HepG2 (cell line): Measurements from ENCODE around the gene RHEBL1. TPM values are rescaled to one million over a fixed set of nuclear protein-coding genes. Genes with fewer than 3 reads are reported as not detected.
A peak's percentile ranks its signal among the peaks of the same experiment; 100 is the strongest.

Experiments
- CAMTA2 ChIP-seq: sonication (generic); formaldehyde crosslinking; IDR thresholded peaks from 2 replicates; pipeline ENCODE4 v1.4.0; 2020; ENCODE audit warnings: mild to moderate bottlenecking, missing genetic modification reagents, borderline replicate concordance
- ETV5 ChIP-seq: IDR thresholded peaks from 2 replicates; pipeline ENCODE4 v1.6.1; 2018; ENCODE audit warnings: missing biosample characterization, missing genetic modification reagents, inconsistent platforms, borderline replicate concordance
- FOXM1 ChIP-seq: sonication (generic); formaldehyde crosslinking; IDR thresholded peaks from 2 replicates; pipeline ENCODE4 v1.5.0; 2020; ENCODE audit warnings: missing genetic modification reagents
- HIVEP1 ChIP-seq: sonication (generic); formaldehyde crosslinking; IDR thresholded peaks from 2 replicates; pipeline ENCODE4 v1.4.0; 2020; ENCODE audit warnings: mild to moderate bottlenecking, missing genetic modification reagents
- JDP2 ChIP-seq: sonication (generic); formaldehyde crosslinking; IDR thresholded peaks from 2 replicates; pipeline ENCODE4 v1.8.1; 2022; ENCODE audit warnings: missing genetic modification reagents, borderline replicate concordance
- JUN ChIP-seq: sonication (generic); formaldehyde crosslinking; IDR thresholded peaks from 2 replicates; pipeline ENCODE4 v1.4.0; 2020; ENCODE audit warnings: mild to moderate bottlenecking, missing genetic modification reagents
- KLF13 ChIP-seq: sonication (generic); formaldehyde crosslinking; IDR thresholded peaks from 2 replicates; pipeline ENCODE4 v1.4.0; 2020; ENCODE audit warnings: mild to moderate bottlenecking, missing genetic modification reagents
- MXI1 ChIP-seq: IDR thresholded peaks from 3 replicates; pipeline ENCODE4 v1.6.1; 2012; ENCODE audit warnings: low read depth, low read length, inconsistent platforms, borderline replicate concordance
- PRMT3 ChIP-seq: sonication (generic); formaldehyde crosslinking; IDR thresholded peaks from 2 replicates; pipeline ENCODE4 v1.8.1; 2022; ENCODE audit warnings: low read depth, mild to moderate bottlenecking, moderate library complexity, missing genetic modification reagents, borderline replicate concordance
- RBFOX2 ChIP-seq: fragments of 200-400 bp; formaldehyde crosslinking; IDR thresholded peaks from 2 replicates; pipeline ENCODE4 v1.6.1; 2017; ENCODE audit warnings: low read depth, mild to moderate bottlenecking, low read length
- RFX1 ChIP-seq: fragments of 450-650 bp; IDR thresholded peaks from 2 replicates; pipeline ENCODE4 v1.6.1; 2017
- RNF2 ChIP-seq: fragments of 450-650 bp; conservative IDR thresholded peaks from 2 replicates; pipeline ENCODE4 v1.6.1; 2016; ENCODE audit warnings: low read depth
- SIX4 ChIP-seq: sonication (generic); formaldehyde crosslinking; IDR thresholded peaks from 2 replicates; pipeline ENCODE4 v1.4.0; 2020; ENCODE audit warnings: missing genetic modification reagents
- SNAI1 ChIP-seq: sonication (generic); formaldehyde crosslinking; IDR thresholded peaks from 2 replicates; pipeline ENCODE4 v1.5.0; 2020; ENCODE audit warnings: mild to moderate bottlenecking, missing genetic modification reagents, borderline replicate concordance
- TCF7 ChIP-seq: sonication (generic); IDR thresholded peaks from 2 replicates; pipeline ENCODE4 v1.6.1; 2016; ENCODE audit warnings: antibody characterized with exemption, low read depth
- TOPORS ChIP-seq: sonication (generic); formaldehyde crosslinking; IDR thresholded peaks from 2 replicates; pipeline ENCODE4 v1.8.0; 2023; ENCODE audit warnings: mild to moderate bottlenecking, missing genetic modification reagents
- TSC22D2 ChIP-seq: sonication (generic); formaldehyde crosslinking; IDR thresholded peaks from 2 replicates; pipeline ENCODE4 v1.5.1; 2020; ENCODE audit warnings: missing genetic modification reagents, mild to moderate bottlenecking, borderline replicate concordance
- ZNF17 ChIP-seq: sonication (generic); formaldehyde crosslinking; IDR thresholded peaks from 2 replicates; pipeline ENCODE4 v1.5.0; 2020; ENCODE audit warnings: mild to moderate bottlenecking, missing genetic modification reagents
- ZNF207 ChIP-seq: fragments of 450-650 bp; IDR thresholded peaks from 2 replicates; pipeline ENCODE4 v1.6.1; 2016; ENCODE audit warnings: antibody characterized with exemption, borderline replicate concordance
- ZNF24 ChIP-seq: fragments of 450-650 bp; IDR thresholded peaks from 2 replicates; pipeline ENCODE4 v1.6.1; 2017; ENCODE audit warnings: antibody characterized with exemption, mild to moderate bottlenecking
- ZNF253 ChIP-seq: sonication (generic); formaldehyde crosslinking; IDR thresholded peaks from 2 replicates; pipeline ENCODE4 v1.8.0; 2022; ENCODE audit warnings: mild to moderate bottlenecking, missing genetic modification reagents, borderline replicate concordance
- ZNF30 ChIP-seq: sonication (generic); formaldehyde crosslinking; IDR thresholded peaks from 2 replicates; pipeline ENCODE4 v1.5.0; 2020; ENCODE audit warnings: mild to moderate bottlenecking, missing genetic modification reagents
- ZNF432 ChIP-seq: sonication (generic); formaldehyde crosslinking; IDR thresholded peaks from 2 replicates; pipeline ENCODE4 v1.5.0; 2020; ENCODE audit warnings: missing genetic modification reagents, mild to moderate bottlenecking, borderline replicate concordance
- ZNF615 ChIP-seq: sonication (generic); formaldehyde crosslinking; IDR thresholded peaks from 2 replicates; pipeline ENCODE4 v1.5.0; 2020; ENCODE audit warnings: mild to moderate bottlenecking, missing genetic modification reagents, borderline replicate concordance
- ZNF775 ChIP-seq: sonication (generic); formaldehyde crosslinking; IDR thresholded peaks from 2 replicates; pipeline ENCODE4 v1.4.0; 2020; ENCODE audit warnings: missing genetic modification reagents, mild to moderate bottlenecking, moderate library complexity, borderline replicate concordance
- ZNF790 ChIP-seq: sonication (generic); formaldehyde crosslinking; IDR thresholded peaks from 2 replicates; pipeline ENCODE4 v1.8.0; 2022; ENCODE audit warnings: missing genetic modification reagents, mild to moderate bottlenecking, borderline replicate concordance
- polyA plus RNA-seq, 8 experiments: library from polyadenylated mRNA; depleted of rRNA in 3 of 8; stranded (reverse) in 7 of 8; unstranded in 1 of 8; fragments of >200 nt; fragmentation: Illumina TruSeq in 4 of 8; extraction: Trizol in 4 of 8; gene quantifications; 2 replicates each; pipeline versions ENCODE4 v1.2.1 to v1.2.3, GENCODE V29; 2011 to 2016; ENCODE audit warnings: low read depth in 4 of 8, missing spikeins in 1 of 8, mixed read lengths in 1 of 8; ENCODE audit not compliant: insufficient read depth in 1 of 8
- total RNA-seq, 5 experiments: library from RNA; depleted of rRNA; stranded (reverse); fragments of >200 nt; fragmentation: Illumina TruSeq; extraction: Trizol; gene quantifications; 2 replicates each; pipeline ENCODE4 v1.2.3, GENCODE V29; 2016; ENCODE audit warnings: low read depth in 1 of 5
- TF ChIP-seq, protein P1 (sequence below), 2 experiments: sonication (generic) in 1 of 2; formaldehyde crosslinking in 1 of 2; IDR thresholded peaks; 2 replicates each; pipeline versions ENCODE4 v1.4.0 to v1.6.1; 2018 to 2020; ENCODE audit warnings: missing genetic modification reagents in 2 of 2, borderline replicate concordance in 1 of 2, low read depth in 1 of 2, mild to moderate bottlenecking in 1 of 2, missing biosample characterization in 1 of 2
- TF ChIP-seq, protein P2 (sequence below): sonication (generic); formaldehyde crosslinking; IDR thresholded peaks from 2 replicates; pipeline ENCODE4 v1.5.0; 2020; ENCODE audit warnings: missing genetic modification reagents
- TF ChIP-seq, protein P3 (sequence below): sonication (generic); formaldehyde crosslinking; IDR thresholded peaks from 2 replicates; pipeline ENCODE4 v1.5.0; 2020; ENCODE audit warnings: mild to moderate bottlenecking, low read depth, missing genetic modification reagents, borderline replicate concordance

RHEBL1 gene
- total and polyA plus RNA-seq, 2 of the 13 experiments (the other 11 are each of a cell fraction or from before 2014, with no cell fraction given), result 1.4 to 2.5 TPM

- TF ChIP-seq, protein P1, sequence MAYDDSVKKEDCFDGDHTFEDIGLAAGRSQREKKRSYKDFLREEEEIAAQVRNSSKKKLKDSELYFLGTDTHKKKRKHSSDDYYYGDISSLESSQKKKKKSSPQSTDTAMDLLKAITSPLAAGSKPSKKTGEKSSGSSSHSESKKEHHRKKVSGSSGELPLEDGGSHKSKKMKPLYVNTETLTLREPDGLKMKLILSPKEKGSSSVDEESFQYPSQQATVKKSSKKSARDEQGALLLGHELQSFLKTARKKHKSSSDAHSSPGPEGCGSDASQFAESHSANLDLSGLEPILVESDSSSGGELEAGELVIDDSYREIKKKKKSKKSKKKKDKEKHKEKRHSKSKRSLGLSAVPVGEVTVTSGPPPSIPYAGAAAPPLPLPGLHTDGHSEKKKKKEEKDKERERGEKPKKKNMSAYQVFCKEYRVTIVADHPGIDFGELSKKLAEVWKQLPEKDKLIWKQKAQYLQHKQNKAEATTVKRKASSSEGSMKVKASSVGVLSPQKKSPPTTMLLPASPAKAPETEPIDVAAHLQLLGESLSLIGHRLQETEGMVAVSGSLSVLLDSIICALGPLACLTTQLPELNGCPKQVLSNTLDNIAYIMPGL (CRISPR knock-in tag; IDR thresholded peaks at IDR 0.05; ENCODE audit: borderline replicate concordance in 1 of 2, low read depth in 1 of 2), result peak; percentile 49 to 62; a peak in 3 of 4 replicates
- TF ChIP-seq PRMT3 (CRISPR knock-in tag) (0 out of 2 replicates have a peak, but pooled peaks have one; percentile 79), JDP2 (no peak), ZNF30 (CRISPR knock-in tag) (no peak), ZNF207 (no peak), HIVEP1 (CRISPR knock-in tag) (peak; percentile 28; the same call in 1 of the 2 replicates), SIX4 (CRISPR knock-in tag) (no peak), TOPORS (CRISPR knock-in tag) (no peak), ZNF775 (no peak), SNAI1 (no peak), ZNF253 (CRISPR knock-in tag) (no peak), CAMTA2 (CRISPR knock-in tag) (no peak), ETV5 (CRISPR knock-in tag) (no peak), ZNF17 (CRISPR knock-in tag) (no peak), RFX1 (no peak), JUN (CRISPR knock-in tag) (no peak), ZNF24 (no peak), ZNF615 (no peak), RNF2 (no peak; the same call in none of the 2 replicates), ZNF432 (CRISPR knock-in tag) (no peak), MXI1 (peak; percentile 87; the same call in 1 of the 3 replicates), KLF13 (CRISPR knock-in tag) (no peak), TCF7 (peak; percentile 36; the same call in 1 of the 2 replicates), RBFOX2 (peak; percentile 60; the same call in 1 of the 2 replicates), FOXM1 (CRISPR knock-in tag) (0 out of 2 replicates have a peak, but pooled peaks have one; percentile 17), ZNF790 (CRISPR knock-in tag) (no peak), TSC22D2 (CRISPR knock-in tag) (no peak)
- TF ChIP-seq, protein P2, sequence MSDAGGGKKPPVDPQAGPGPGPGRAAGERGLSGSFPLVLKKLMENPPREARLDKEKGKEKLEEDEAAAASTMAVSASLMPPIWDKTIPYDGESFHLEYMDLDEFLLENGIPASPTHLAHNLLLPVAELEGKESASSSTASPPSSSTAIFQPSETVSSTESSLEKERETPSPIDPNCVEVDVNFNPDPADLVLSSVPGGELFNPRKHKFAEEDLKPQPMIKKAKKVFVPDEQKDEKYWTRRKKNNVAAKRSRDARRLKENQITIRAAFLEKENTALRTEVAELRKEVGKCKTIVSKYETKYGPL, result no peak
- TF ChIP-seq, protein P3, sequence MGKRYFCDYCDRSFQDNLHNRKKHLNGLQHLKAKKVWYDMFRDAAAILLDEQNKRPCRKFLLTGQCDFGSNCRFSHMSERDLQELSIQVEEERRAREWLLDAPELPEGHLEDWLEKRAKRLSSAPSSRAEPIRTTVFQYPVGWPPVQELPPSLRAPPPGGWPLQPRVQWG (CRISPR knock-in tag), result no peak
These were observed at the start of gene RHEBL1 (continued) for GRCh38 chr12:49069507-49070346.
